ENCODE results near the gene SOX2. TPM values are rescaled to one million over a fixed set of nuclear protein-coding genes. Genes with fewer than 3 reads are reported as not detected.

Gene SOX2
- not detected in 2 replicates for total RNA-seq (ENCODE audit: low replicate concordance)

DNA sequence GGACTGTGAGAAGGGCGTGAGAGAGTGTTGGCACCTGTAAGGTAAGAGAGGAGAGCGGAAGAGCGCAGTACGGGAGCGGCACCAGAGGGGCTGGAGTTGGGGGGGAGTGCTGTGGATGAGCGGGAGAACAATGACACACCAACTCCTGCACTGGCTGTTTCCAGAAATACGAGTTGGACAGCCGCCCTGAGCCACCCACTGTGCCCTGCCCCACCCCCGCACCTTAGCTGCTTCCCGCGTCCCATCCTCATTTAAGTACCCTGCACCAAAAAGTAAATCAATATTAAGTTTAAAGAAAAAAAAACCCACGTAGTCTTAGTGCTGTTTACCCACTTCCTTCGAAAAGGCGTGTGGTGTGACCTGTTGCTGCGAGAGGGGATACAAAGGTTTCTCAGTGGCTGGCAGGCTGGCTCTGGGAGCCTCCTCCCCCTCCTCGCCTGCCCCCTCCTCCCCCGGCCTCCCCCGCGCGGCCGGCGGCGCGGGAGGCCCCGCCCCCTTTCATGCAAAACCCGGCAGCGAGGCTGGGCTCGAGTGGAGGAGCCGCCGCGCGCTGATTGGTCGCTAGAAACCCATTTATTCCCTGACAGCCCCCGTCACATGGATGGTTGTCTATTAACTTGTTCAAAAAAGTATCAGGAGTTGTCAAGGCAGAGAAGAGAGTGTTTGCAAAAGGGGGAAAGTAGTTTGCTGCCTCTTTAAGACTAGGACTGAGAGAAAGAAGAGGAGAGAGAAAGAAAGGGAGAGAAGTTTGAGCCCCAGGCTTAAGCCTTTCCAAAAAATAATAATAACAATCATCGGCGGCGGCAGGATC, at the start of gene SOX2:
TSS of gene SOX2 (plus strand) at position 601 of the 811 bp plus-strand sequence. CDS start 436 bp downstream, outside the sequence.

Data from smooth muscle cell of the coronary artery (primary cell).